Muscle of leg (tissue), 11 donors: Measurements from ENCODE around the gene BUD13. TPM values are rescaled to one million over a fixed set of nuclear protein-coding genes. Genes with fewer than 3 reads are reported as not detected.

ENCODE experiments used
- DNase-seq: peaks from one replicate; pipeline ENCODE4 v3.0.0; 2013
- H3K27ac ChIP-seq: one replicate; pipeline ENCODE4 v1.5.1; 2013; ENCODE audit warnings: mild to moderate bottlenecking, low read length, control low read depth
- H3K27me3 ChIP-seq: one replicate; pipeline ENCODE4 v1.6.1; 2013; ENCODE audit warnings: low read length; ENCODE audit not compliant: control insufficient read depth, insufficient read depth
- H3K36me3 ChIP-seq: one replicate; pipeline ENCODE4 v1.6.1; 2013; ENCODE audit warnings: low read length; ENCODE audit not compliant: control insufficient read depth, insufficient read depth
- H3K4me1 ChIP-seq: one replicate; pipeline ENCODE4 v1.6.1; 2013; ENCODE audit warnings: low read length; ENCODE audit not compliant: control insufficient read depth, insufficient read depth
- H3K4me3 ChIP-seq: one replicate; pipeline ENCODE4 v1.5.1; 2013; ENCODE audit warnings: low read length, control low read depth
- H3K9me3 ChIP-seq: replicated peaks from 2 replicates; pipeline ENCODE4 v1.6.1; 2013; ENCODE audit warnings: low read depth, low read length; ENCODE audit not compliant: control insufficient read depth
- WGBS: methylation state at CpG from one replicate; pipeline ENCODE4 v1.1.5; 2013; ENCODE audit warnings: missing lambda C conversion rate; ENCODE audit not compliant: insufficient coverage; 5-methylcytosine and 5-hydroxymethylcytosine counted together
- polyA plus RNA-seq, 8 donors: library from polyadenylated mRNA; unstranded; fragments of 120-200 nt; gene quantifications; one replicate each; pipeline versions ENCODE4 v1.2.1 to v1.2.3, GENCODE V29; 2013; ENCODE audit warnings: inconsistent platforms in 1 of 8, low replicate concordance in 1 of 8; ENCODE audit not compliant: insufficient read length in 8 of 8, insufficient read depth in 1 of 8
- total RNA-seq: library from RNA; stranded (reverse); fragments of 120-200 nt; gene quantifications from one replicate; pipeline ENCODE4 v1.2.4, GENCODE V29; 2013

The BUD13 gene
- total and polyA plus RNA-seq, 9 donors = 17.6 to 23.7 (median 19.2) TPM

DNA sequence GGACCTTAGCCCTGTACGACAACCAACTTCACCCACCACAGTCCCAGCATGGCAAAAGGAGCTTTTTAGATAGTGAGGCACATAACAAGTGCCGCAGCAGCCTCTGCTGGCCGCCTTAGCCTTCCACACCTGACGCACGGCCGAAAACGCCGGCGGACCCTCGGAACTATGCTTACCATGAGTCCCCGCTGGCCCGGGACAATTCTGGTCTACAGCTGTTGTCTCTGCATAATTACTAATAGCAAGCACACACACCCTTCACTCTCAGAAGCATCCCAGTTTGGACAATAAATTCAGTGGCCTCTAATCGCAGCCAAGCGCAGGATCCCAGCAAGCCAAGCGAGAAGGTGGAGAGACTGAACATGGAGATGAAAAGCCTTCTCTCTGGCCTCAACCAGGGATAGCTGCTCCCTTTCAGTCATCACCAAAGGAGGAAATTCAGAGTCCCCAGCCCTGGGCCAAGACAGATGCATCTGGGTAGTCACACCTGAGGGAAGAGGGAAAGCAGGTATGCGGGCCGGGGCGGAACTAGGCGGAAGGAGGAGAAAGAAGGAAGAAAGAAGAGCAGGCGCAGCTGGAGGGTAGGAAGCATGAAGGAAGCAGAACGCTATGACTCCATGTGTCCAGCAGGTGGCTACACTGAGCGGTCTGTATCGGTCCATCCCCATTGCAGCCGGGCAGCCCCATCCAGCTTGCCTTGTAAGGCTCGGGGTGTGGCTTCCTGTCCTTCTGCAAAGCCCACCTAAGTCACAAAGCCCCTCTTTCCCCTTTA is 40.3 kb downstream of the BUD13 start:
- no peaks in the 10 kb centered on the region for H3K36me3 ChIP-seq
- H3K4me3 ChIP-seq = no peak overlapping the region
- H3K4me1 ChIP-seq = peaks cover 23% of the 10 kb centered on the region
- 25% methylated on average over 22 of the region's 25 CpGs for WGBS
- H3K9me3 ChIP-seq = no peaks in the 10 kb centered on the region
- H3K27me3 ChIP-seq = peaks cover 30% of the 10 kb centered on the region
- H3K27ac ChIP-seq = no peak overlapping the region
- DNase-seq = peak; percentile 65

DNA sequence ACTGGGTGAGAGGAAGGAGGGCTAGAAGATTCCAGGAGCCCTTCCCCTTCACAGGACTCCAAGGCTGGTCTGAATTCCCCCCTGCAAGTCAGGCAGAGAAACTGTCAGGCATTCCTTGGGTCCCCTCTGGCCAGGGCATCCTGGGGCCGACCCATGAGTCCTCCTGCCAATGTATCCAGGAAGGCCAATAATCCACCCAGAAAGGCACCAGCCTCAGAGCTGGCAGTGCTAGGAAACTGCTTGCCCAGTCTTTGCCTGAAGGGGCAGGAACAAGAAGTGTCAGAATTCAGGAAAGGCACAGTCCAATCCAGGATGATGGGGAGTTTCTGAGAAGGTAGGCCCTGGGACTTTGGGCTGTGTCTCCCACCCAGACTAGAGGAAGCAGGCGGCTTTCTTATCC is 41.0 kb downstream of the BUD13 start:
- WGBS = no CpG with 5 or more reads among the region's 2 CpGs
- Histone ChIP-seq H3K27ac (no peak overlapping the region), H3K9me3 (no peaks in the 10 kb centered on the region), H3K27me3 (peaks cover 30% of the 10 kb centered on the region), H3K4me3 (no peak overlapping the region), H3K4me1 (peaks cover 23% of the 10 kb centered on the region), H3K36me3 (no peaks in the 10 kb centered on the region)
- no peak for DNase-seq

DNA sequence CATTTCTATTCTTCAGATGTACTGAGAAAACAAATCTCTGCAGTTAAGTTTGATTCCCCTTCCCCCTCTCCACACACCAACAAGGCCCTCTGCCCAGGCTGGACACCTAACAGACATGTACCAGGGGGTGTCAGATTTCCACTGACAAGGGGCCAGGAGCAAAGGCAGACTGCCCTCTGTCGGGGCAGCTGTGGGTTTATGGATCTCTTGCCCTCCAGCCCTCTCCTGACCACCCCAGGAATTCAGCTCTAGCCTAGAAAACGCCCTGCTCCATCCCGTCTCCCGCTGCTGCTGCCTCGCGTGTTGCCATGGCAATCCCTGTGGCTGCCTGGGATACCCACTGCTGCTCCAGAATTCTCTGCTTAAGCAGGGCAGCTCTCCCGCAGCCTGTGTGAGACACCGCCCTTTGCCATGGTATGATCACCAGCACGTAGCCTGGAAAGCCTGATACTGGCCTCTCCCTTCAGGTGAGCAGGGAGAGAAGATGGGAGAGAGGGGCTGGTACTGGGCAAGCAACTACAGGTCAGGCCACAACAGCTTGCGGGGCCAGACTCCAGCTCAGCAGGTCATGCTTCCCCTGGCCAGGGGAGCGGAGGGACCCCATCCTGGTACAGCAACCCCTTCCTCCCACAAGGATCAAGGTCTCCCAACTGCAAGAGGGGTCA is 41.6 kb downstream of the BUD13 start:
- Histone ChIP-seq H3K9me3 (no peaks in the 10 kb centered on the region), H3K27me3 (peaks cover 30% of the 10 kb centered on the region), H3K4me1 (peaks cover 23% of the 10 kb centered on the region), H3K36me3 (no peaks in the 10 kb centered on the region), H3K27ac (no peak overlapping the region), H3K4me3 (no peak overlapping the region)
- peak; percentile 38 for DNase-seq
- 23% methylated on average over 6 of the region's 11 CpGs for WGBS

DNA sequence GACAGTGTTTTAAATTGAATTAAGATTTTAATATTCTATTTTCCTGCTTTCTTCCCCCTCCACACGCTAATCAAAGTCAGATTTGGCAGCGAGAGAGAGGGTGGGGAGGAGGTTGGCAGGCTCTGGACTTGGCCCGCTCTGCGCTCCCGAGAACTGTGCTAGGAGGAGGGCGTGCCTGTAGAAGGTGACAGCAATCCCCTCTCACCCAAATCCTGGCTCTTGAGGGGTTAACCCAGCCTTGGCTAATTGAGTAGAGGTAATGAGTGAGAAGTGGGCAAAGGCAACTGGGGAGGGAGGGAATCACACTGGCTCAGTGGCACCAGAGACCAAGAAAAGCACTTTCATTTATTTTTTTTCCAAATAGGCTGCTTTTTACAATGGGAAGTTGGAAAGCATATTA is 42.2 kb downstream of the BUD13 start:
- Histone ChIP-seq H3K27ac (no peak overlapping the region), H3K4me1 (peaks cover 28% of the 10 kb centered on the region), H3K4me3 (no peak overlapping the region), H3K9me3 (no peaks in the 10 kb centered on the region), H3K27me3 (peaks cover 32% of the 10 kb centered on the region), H3K36me3 (no peaks in the 10 kb centered on the region)
- no CpG with 5 or more reads among the region's 6 CpGs for WGBS
- DNase-seq = peak; percentile 27

DNA sequence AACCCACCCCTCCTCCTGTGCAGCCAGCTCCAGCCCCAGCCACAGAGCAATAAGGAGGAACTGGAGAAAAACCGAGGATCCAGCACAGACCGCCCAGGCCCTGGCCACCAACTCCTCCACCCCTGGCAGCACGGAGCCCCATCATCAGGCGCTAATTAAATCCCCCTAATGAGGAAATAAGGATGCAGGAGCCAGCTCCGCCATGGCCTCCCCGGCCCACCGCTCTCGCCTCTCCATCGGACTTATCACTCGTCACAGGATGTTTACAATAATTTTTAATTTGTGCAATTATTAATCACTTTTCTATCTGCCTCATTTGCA is 42.6 kb downstream of the BUD13 start:
- DNase-seq = no peak
- Histone ChIP-seq H3K4me3 (no peak overlapping the region), H3K27ac (no peak overlapping the region), H3K36me3 (no peaks in the 10 kb centered on the region), H3K4me1 (peaks cover 28% of the 10 kb centered on the region), H3K27me3 (peaks cover 32% of the 10 kb centered on the region), H3K9me3 (no peaks in the 10 kb centered on the region)
- WGBS = 27% methylated on average over 3 of the region's 10 CpGs

DNA sequence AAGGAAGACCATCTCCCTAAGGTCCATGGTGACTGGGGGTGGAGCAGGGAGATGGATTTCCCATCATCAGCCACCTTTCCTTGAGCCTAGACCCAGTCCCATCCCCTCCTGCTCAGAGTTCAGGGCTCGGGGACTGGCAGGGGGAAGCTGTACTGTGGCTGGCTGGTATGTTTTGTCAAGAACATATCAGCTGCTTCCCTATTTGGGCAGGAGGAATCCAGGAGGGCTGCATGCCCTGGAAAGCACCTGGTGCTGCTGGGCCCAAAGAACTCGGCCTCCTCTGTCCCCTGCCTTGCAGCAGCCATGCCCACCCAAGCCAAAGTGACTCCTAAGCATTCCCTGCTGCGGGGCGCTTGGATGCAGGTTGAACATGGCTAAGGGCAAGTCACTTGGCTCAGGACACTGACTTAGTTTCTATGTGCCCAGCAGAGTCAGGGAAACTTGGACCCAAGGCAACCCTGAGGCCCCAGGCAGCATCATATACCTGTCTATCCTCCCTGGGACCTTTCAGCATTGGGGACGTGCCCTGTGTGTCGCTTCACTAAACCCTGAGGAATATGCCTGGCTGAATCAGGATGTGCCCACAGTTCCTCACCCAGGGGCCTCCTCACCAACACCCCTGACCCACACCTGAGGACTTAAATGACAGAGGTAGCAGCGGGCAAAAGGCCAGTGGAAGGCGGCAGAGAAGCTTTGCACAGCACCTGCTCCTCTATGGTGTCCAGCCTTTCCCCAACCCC is 43.1 kb downstream of the BUD13 start:
- H3K27me3 ChIP-seq = peaks cover 32% of the 10 kb centered on the region
- DNase-seq = no peak
- peaks cover 28% of the 10 kb centered on the region for H3K4me1 ChIP-seq
- H3K9me3 ChIP-seq = no peaks in the 10 kb centered on the region
- H3K27ac ChIP-seq = no peak overlapping the region
- WGBS = 81% methylated on average over 6 of the region's 8 CpGs
- no peaks in the 10 kb centered on the region for H3K36me3 ChIP-seq
- no peak overlapping the region for H3K4me3 ChIP-seq

DNA sequence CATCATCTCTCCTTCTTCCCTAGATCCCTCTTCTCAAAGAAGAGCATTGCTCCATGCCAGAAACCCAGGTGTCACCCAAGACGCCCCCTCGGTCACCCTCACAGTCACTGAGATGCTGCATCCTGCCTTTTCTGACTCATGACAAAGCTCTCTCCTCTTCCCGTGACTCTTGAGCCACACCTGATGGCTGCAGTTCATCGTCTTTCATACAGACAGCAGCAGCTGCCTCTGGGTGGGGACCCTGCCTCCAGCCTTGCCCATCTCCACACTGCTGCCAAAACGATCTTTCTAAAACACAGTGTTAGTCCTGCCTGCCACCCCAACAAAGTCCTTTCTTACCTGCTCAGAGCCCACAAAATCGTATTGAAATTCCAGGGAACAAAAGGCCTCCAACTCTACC is 44.8 kb downstream of the BUD13 start:
- DNase-seq = no peak
- WGBS = 69% methylated on average over 6 of the region's 6 CpGs
- H3K27me3 ChIP-seq = peaks cover 34% of the 10 kb centered on the region

DNA sequence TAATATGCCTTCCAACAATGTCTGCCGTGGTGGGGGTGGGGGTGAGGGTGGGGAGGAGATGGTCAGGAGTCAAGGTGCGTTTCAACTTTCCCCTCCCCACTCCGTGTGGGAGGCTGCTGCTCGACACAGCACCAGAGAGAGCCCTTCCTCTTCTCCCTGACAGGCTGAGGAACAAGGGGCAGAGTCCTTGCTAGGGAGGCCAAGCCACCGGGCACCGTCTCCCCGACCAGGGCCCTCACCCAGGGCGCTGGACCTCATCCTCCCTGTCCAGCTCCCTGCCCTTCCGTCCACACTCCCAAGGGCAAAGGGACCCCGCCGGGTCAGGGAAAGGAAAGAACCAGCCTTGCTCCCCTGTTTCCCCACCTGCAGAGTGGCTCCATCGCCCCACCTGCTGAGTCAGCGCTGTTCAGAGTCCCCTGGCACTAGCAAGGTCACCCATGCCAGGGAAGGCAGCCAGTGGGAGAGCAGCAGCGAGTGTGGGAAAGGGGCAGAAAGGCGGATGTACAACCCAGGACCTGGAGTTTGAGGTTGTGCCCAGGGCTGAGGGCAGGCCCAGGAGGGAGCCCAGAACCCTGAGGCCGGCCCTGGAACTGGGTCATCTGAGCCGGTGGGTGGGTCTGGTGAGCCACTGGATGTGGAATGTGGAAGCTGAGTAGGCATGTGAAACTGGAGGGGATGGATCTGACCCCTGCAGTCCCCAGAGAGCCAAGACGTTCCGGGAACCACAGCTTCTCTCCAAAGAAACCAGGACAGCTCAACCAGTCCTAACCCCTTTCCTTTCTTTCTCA is 47.2 kb downstream of the BUD13 start:
- DNase-seq = no peak
- no peaks in the 10 kb centered on the region for H3K36me3 ChIP-seq
- no peaks in the 10 kb centered on the region for H3K9me3 ChIP-seq
- H3K27me3 ChIP-seq = peaks cover 21% of the 10 kb centered on the region
- H3K27ac ChIP-seq = no peak overlapping the region
- H3K4me3 ChIP-seq = no peak overlapping the region
- 73% methylated on average over 11 of the region's 19 CpGs for WGBS
- peaks cover 11% of the 10 kb centered on the region for H3K4me1 ChIP-seq

More for the DNA sequence above, 44.8 kb downstream of the BUD13 start:
- Histone ChIP-seq H3K4me1 (peaks cover 28% of the 10 kb centered on the region), H3K9me3 (no peaks in the 10 kb centered on the region), H3K27ac (no peak overlapping the region), H3K4me3 (no peak overlapping the region), H3K36me3 (no peaks in the 10 kb centered on the region)

DNA sequence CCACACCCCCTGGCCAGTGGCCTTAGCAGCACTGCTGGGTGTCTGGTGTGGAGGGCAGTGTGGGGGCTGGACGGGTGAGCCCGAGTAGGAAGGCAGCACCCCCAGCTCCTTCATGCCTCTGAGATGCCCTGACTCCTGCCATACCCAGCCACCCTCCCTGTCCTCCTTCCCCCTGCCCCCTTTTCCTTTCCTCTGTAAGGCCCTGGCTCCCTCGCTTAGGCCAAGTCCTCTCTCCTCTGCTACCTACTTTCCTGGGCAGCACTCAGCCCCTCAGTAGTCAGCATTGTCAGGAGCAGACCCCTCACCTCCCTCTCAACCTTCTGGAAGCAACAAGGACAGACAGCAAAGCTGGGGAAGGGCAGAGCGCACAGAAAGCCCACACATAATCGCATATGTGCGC is 48.0 kb downstream of the BUD13 start:
- DNase-seq = no peak
- Histone ChIP-seq H3K9me3 (no peaks in the 10 kb centered on the region), H3K27ac (no peak overlapping the region), H3K4me1 (peaks cover 6% of the 10 kb centered on the region), H3K4me3 (no peak overlapping the region), H3K27me3 (peaks cover 17% of the 10 kb centered on the region), H3K36me3 (no peaks in the 10 kb centered on the region)
- WGBS = 80% methylated on average over 1 of the region's 6 CpGs

DNA sequence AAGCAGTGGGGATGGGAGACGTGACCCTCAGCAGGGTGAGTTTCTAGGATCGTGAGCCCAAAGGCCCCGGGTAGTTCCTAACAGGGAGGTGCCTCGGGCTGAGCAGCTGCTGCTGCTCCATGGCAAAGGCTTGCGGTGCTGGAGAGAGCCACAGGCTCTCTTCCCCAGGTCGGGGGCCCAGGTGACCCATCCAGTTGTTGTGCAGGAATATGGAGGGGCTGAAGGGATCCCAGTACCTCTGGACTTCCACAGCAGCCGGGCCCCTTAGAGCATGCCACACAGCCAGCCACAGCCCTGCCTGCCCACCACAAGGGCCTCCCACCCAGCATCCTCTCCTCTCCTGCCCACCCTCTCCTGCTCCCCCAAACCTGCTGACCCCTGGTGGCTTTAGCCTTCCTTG is 49.3 kb downstream of the BUD13 start:
- WGBS = 44% methylated on average over 5 of the region's 7 CpGs
- no peaks in the 10 kb centered on the region for H3K9me3 ChIP-seq
- no peak overlapping the region for H3K27ac ChIP-seq
- DNase-seq = no peak
- peaks cover 12% of the 10 kb centered on the region for H3K27me3 ChIP-seq
- H3K4me1 ChIP-seq = peaks cover 6% of the 10 kb centered on the region
- no peaks in the 10 kb centered on the region for H3K36me3 ChIP-seq
- H3K4me3 ChIP-seq = no peak overlapping the region
